GM18508 (cell line): ENCODE data around the gene ZFP2.

ENCODE experiments used
- ATAC-seq: cut with Tn5 transposase; IDR thresholded peaks from one replicate; pipeline ENCODE4 v1.9.1; 2021; ENCODE audit warnings: moderate number of reproducible peaks; ENCODE audit not compliant: insufficient read depth, unreplicated experiment

The ZFP2 gene

GRCh38 chr5:178965465-178966055 is 69.8 kb downstream of the ZFP2 start:
- no peak for ATAC-seq

- no peak for ATAC-seq
Observed at GRCh38 chr5:178981381-178981780, 85.7 kb downstream of the ZFP2 start.
